NK-92 treated with Interleukin-12 subunit alpha and Interleukin-12 subunit beta, amount 100 ng/mL, for 24 hours (cell line): Measurements from ENCODE around the gene CFAP58.

Experiments used
- DNase-seq: peaks from one replicate; lab custom pipeline; 2025; lab: John Stamatoyannopoulos, UW

CFAP58 gene

DNA sequence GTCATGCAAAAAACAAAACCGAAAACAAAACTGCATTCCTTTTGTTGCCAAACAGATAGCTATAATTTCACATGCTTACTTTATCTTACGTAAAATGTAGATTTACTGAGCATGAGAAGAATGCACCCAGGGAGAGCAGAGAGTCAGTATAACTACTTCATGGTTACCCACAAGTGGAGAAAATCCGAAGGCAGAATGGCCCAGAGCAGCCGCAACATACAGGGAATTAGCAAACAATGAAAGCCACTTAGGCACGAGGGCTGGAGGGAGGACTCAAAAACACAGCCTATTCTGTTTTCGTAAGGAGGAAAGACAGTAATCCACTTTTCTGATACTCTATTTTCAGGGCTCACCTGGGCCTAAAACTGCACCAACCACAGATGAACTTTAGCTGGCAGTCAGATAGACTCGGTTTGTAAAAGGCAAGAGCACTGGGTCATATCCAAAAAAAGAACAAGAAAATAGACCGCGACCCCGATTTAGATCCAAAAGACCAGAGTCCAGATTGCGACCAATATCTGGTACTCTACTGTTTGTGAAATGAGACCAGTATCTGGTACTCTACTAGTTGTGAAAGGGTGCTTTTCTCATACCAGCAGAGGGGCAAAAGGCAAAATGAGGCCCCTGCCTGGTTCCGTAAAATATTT lies 16.7 kb upstream of the CFAP58 start:
- DNase-seq: no peak

DNA sequence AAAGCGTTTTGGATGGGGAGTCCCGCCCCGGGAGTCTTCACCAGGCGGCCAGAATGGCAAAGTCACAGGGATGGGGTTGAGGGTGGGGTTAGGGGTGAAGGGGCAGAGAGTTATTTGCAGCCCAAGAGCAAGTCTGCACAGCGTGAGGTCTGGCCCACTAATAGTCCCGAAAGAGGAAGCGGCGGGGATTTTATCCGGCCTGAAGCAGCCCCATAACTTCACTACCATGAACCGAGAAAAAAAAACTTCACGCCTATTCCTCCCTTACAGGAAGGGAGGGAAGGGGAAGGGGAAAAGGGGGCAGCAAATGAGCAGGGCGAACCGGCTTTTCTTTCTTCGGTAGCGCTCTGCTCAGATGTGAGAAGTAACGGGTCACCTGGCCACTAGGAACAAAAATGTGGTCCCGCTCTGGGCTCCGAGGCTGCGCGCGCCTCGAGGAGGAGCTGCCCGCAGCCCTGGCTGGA lies 16.1 kb upstream of the CFAP58 start:
- DNase-seq: no peak

GRCh38 chr10:104337985-104338735 lies 15.5 kb upstream of the CFAP58 start, which contains the start of gene ITPRIP:
Gene ITPRIP, minus strand, starts transcription at chr10:104338465. Its CDS starts 22,414 bp downstream, at chr10:104316051.
- DNase-seq: peak; percentile 79

GRCh38 chr10:104339469-104340110 lies 14.0 kb upstream of the CFAP58 start:
- no peak for DNase-seq

- DNase-seq: no peak
These were observed 13.5 kb upstream of the CFAP58 start for GRCh38 chr10:104340111-104340526.

GRCh38 chr10:104340641-104341040 lies 13.0 kb upstream of the CFAP58 start:
- DNase-seq: no peak

DNA sequence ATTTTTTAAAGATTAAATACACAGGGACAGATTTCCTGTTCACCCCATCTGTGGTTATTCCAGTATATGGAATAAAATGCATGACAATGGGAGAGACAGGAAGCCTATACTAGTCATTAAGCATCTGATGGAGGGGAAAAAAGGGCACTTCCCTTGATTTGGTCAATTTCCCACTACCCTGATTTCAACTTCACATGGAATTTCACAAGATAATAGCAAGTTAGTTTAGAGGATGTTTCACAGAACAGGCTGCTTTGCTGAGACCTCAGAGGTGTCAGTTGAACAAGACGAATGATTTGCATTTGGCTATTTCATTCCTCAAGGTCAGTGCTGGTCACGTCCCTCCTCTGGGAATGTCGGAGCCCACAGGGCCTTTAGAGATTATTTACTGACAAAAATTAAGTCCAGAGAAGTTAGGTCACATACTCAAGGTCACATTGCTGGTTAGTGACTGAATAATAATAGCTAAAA lies 10.7 kb upstream of the CFAP58 start:
- no peak for DNase-seq

- DNase-seq: no peak
These were observed 9.4 kb upstream of the CFAP58 start for GRCh38 chr10:104344219-104344618.

DNA sequence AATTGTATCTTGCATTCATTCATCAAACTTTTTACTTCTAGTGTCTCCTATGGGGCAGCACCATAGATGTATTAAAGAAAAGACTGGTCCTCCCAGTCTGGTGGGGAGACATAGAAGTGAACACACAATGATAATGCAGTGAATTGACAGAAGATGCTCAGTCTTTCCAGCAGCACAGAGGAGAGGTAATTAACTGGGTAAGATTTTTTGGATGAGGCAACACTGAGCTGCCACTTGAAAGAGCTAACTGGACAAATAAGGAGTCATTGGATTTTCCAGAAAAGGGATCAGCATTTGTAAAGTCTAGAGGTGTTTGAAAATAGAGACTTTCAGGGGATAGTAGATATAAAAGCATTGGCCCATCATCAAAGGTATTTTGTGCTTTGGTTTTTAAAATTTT lies 8.1 kb upstream of the CFAP58 start:
- DNase-seq: no peak

- no peak for DNase-seq
These were observed 7.7 kb upstream of the CFAP58 start for GRCh38 chr10:104345941-104346340.

DNA sequence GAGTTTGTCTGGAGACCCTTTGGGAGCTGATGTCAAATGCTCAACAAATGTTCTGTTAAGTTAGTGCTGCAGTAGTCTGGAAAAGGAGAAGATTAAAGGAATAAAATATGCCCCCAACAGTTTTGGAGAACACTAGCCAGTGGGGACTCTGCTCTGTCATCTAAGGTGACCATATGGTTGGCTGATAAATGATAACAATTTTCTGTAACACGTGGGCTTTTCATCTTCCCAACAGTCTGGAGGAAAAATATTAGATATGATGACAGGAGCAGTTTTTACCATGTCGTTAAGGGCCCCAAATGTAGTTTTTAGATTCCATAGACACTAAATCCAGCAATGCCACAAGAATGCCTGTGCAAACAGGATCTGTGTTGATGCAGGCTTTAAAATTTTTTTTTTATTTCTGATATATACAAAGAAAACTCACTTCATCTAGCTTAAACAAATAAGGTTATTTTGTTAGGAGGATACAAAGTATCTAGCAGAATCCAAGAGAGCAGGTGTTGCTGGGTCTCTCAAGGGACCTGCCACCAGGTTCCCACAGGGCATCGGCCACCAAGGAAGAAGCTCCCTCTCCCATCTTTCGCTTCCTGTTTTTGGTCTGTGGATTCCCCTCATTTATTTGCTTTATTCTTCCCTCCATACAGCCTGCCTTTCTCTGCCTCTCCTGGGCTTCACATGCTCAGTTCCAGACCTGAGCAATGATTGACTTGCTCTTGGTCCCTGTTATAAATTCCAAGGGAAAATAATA lies 6.2 kb upstream of the CFAP58 start:
- no peak for DNase-seq

- no peak for DNase-seq
These were observed 5.0 kb upstream of the CFAP58 start for GRCh38 chr10:104348601-104349000.

- DNase-seq: no peak
These were observed 4.0 kb upstream of the CFAP58 start for GRCh38 chr10:104349623-104350126.

DNA sequence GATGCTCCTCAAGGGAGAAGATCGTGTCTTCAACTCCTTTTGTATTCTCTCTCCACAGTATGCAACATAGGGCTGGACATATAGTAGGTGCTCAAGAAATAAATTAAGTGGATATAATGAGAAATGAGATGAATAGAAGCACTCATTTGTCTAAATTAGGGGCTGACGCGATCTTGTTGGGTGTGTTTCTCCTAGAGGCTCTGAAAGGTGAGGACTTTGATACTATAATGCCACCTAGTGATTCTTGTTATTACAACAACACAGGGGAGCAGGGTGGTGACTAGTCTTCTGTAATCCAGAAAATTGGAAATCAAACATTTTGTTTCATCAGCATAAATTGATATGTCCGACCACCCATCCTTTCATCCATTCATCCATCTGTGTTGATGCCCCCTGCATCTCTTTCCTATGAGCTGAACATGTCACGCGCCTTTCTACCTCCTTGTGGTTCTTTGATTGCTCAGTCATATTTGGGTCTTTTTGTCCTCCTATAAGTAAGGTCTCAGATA lies 3.5 kb upstream of the CFAP58 start:
- no peak for DNase-seq

GRCh38 chr10:104351061-104351702 lies 2.5 kb upstream of the CFAP58 start:
- no peak for DNase-seq

DNA sequence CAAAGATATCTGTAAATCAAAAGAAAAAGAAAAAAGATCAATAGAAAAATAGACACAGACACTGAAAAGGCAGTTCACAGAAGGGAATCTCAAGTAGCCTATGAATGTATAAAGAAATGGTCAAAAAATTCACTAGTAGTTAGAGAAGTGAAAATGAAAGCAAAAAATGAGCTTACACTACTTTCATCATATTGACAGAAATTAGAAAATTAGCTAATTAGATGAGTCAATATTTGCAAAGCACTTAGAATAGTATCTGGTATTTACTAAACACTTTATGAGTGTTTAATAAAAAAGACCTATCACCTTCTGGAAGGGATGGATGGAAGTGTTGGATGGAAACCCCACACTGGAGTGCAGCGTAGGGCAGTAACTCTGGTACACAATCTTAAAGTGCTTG lies 1.7 kb upstream of the CFAP58 start:
- no peak for DNase-seq

- no peak for DNase-seq
These were observed 6.2 kb downstream of the CFAP58 start for GRCh38 chr10:104359811-104360210.

GRCh38 chr10:104367904-104368303 lies 14.3 kb downstream of the CFAP58 start:
- no peak for DNase-seq

DNA sequence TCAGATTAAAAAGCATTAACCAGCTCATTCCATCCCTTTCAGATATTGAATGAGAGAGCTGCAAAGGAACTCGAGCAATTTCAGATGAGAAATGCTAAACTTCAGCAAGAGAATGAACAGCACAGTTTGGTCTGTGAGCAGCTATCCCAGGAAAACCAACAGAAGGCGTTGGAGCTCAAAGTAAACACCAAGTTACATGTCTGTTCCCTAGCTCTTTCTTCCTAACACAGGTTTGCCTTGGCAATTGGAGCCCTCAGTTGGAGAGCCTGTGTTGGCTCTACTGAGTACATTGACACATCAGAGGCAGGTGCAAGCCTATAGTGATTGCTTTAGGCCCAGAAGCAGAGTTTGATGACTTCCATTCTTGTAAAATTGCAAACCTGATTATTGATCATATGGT lies 14.7 kb downstream of the CFAP58 start:
- no peak for DNase-seq

- no peak for DNase-seq
These were observed 18.1 kb downstream of the CFAP58 start for GRCh38 chr10:104371753-104372152.

DNA sequence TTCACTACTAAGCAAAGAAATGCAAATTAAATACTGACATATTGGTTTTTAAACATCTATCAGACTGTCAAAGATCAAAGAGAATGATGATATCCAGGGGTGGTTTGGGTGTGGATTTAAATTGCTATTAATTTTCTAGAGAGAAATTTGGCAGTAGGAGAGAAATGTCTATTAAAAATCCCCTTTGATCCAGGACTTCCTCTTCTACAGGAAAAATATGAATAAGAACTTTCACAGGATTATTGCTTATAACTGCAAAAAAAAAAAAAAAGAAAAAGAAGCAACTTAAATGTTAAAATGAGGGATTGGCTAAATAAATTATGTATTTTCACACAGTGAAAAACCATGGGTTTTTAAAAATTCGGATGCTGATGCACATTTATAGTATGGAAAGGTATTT lies 21.0 kb downstream of the CFAP58 start:
- DNase-seq: no peak
